ENCODE results near the gene PCGF3.

The PCGF3 gene

DNA sequence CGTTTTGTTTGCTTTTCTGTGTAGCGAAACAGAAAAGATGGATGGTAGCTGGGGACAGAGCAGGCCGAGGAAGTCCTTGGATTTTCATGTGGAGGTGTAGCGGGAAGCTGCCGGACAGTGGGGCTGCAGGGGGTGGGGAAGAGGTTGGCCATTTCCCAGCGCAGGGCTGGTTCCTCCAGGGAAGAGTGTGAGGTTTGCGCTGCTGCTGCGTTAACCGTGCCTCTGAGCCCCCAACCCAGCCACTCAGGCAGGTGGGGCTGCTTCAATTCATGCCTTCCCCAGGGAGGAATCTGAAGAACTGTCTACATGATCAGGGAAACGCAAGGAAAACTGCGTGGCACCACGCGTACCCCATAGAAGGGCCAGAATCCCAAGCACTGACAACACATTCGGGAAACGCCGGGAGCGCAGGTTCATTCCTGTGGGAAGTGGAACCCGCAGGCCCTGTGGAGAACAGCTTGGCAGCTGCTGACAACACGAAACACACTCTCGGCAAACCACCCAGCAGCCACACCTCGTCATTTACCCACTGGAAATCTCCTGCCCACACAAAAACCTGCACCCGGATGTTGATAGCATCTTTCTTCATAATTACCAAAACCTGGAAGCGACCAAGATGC, 57.7 kb downstream of the PCGF3 start:
- Histone ChIP-seq H3K27ac (no peak overlapping the region), H4K20me1 (ENCODE audit: insufficient read depth) (no peaks in the 10 kb centered on the region), H3K9ac (no peak overlapping the region), H3K27me3 (ENCODE audit: insufficient read depth, low read depth) (no peaks in the 10 kb centered on the region), H3K36me3 (ENCODE audit: insufficient read depth) (no peaks in the 10 kb centered on the region), H3K4me1 (ENCODE audit: low read depth, poor library complexity, severe bottlenecking) (no peaks in the 10 kb centered on the region), H3K4me2 (no peak overlapping the region), H2AFZ (ENCODE audit: low read depth) (no peak overlapping the region), H3K79me2 (ENCODE audit: insufficient read depth, low read depth) (no peaks in the 10 kb centered on the region), H3K4me3 (IDR thresholded peaks at IDR 0.05; ENCODE audit: insufficient read depth, low read depth, low read length) (no peak overlapping the region)
- TF ChIP-seq, protein P1, sequence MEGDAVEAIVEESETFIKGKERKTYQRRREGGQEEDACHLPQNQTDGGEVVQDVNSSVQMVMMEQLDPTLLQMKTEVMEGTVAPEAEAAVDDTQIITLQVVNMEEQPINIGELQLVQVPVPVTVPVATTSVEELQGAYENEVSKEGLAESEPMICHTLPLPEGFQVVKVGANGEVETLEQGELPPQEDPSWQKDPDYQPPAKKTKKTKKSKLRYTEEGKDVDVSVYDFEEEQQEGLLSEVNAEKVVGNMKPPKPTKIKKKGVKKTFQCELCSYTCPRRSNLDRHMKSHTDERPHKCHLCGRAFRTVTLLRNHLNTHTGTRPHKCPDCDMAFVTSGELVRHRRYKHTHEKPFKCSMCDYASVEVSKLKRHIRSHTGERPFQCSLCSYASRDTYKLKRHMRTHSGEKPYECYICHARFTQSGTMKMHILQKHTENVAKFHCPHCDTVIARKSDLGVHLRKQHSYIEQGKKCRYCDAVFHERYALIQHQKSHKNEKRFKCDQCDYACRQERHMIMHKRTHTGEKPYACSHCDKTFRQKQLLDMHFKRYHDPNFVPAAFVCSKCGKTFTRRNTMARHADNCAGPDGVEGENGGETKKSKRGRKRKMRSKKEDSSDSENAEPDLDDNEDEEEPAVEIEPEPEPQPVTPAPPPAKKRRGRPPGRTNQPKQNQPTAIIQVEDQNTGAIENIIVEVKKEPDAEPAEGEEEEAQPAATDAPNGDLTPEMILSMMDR (conservative IDR thresholded peaks at IDR 0.05; ENCODE audit: low read depth, low read length): no peak

DNA sequence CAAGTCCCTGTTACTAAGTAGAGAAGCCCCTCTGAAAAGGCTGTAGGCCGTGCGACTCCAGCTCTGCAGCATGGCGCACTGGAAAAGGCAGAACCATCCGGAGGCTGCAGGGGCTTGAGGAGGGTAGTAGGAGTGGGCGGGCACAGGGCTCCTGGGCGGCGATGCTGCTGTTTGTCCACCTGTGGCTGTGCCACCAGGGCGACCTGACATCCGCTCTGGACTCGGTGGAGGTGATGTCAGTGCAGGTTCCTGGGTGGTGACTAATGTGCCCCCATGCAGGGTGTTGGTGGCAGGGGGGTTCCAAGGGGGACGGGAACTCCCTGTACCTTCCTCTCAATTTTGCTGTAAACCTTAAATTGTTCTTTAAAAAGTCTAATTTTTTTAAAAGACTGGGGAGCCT, 58.3 kb downstream of the PCGF3 start:
- Histone ChIP-seq H3K4me1 (ENCODE audit: low read depth, poor library complexity, severe bottlenecking) (no peaks in the 10 kb centered on the region), H3K27ac (no peak overlapping the region), H3K4me3 (IDR thresholded peaks at IDR 0.05; ENCODE audit: insufficient read depth, low read depth, low read length) (no peak overlapping the region), H4K20me1 (ENCODE audit: insufficient read depth) (no peaks in the 10 kb centered on the region), H2AFZ (ENCODE audit: low read depth) (no peak overlapping the region), H3K9ac (no peak overlapping the region), H3K4me2 (no peak overlapping the region), H3K27me3 (ENCODE audit: insufficient read depth, low read depth) (no peaks in the 10 kb centered on the region), H3K79me2 (ENCODE audit: insufficient read depth, low read depth) (no peaks in the 10 kb centered on the region), H3K36me3 (ENCODE audit: insufficient read depth) (no peaks in the 10 kb centered on the region)
- TF ChIP-seq, protein P1 (conservative IDR thresholded peaks at IDR 0.05; ENCODE audit: low read depth, low read length): no peak

DNA sequence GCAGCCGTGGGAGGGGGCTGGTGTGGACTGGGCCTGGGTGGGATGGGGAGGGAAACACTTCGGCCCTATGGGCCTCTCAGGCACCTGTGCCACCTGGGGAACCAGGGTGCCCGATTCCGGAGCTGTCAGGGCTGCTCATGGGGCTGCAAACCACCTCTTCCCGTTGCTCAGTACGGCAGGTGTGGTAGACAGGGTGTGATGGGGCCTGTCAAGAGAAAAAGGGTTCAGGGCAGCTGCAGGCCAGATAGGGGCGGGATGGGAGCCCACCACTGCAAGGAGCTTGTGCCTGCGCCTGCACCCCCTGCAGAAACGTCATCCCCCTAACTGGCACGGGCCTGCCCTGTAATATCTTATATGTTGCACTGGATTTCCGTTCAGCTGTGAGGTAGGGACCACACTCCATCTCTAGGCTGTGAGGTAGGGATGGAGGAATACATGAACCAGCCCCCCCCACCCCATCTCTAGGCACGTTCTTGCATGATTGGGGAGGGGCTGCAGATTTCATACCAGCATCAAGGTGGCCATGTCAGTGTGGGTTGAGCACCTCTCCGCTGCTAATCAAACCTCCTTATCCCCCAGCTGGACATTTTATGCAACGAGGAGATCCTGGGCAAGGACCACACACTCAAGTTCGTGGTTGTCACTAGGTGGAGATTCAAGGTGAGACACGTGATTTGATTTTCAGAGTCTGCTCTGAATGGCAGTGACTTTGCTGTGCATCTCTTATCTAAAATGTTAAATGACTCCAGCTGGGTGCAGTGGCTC, 59.0 kb downstream of the PCGF3 start:
- Histone ChIP-seq H3K27ac (no peak overlapping the region), H3K36me3 (ENCODE audit: insufficient read depth) (no peaks in the 10 kb centered on the region), H3K4me3 (IDR thresholded peaks at IDR 0.05; ENCODE audit: insufficient read depth, low read depth, low read length) (no peak overlapping the region), H3K4me1 (ENCODE audit: low read depth, poor library complexity, severe bottlenecking) (no peaks in the 10 kb centered on the region), H3K79me2 (ENCODE audit: insufficient read depth, low read depth) (no peaks in the 10 kb centered on the region), H4K20me1 (ENCODE audit: insufficient read depth) (no peaks in the 10 kb centered on the region), H2AFZ (ENCODE audit: low read depth) (no peak overlapping the region), H3K4me2 (no peak overlapping the region), H3K27me3 (ENCODE audit: insufficient read depth, low read depth) (no peaks in the 10 kb centered on the region), H3K9ac (no peak overlapping the region)
- TF ChIP-seq, protein P1 (conservative IDR thresholded peaks at IDR 0.05; ENCODE audit: low read depth, low read length): no peak

DNA sequence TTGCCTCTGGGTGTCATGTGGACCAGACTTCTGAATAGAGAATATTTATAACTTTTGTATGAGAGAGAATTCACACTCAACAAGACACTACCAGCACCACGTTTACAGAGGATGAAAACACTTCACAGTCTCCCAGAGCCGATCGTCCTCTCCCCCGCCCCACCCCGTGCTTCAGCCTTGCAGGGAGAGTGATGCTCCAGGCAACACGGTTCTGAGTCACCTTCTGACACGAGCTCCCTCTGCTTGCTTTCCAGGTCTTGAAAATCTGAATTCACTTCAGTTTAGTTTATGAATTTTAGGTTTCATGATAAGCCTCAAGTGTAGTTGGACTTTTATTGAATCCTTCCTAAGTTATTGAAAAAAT, 60.5 kb downstream of the PCGF3 start:
- H3K36me3 ChIP-seq (ENCODE audit: insufficient read depth): no peaks in the 10 kb centered on the region
- no peaks in the 10 kb centered on the region for H3K4me1 ChIP-seq (ENCODE audit: low read depth, poor library complexity, severe bottlenecking)
- no peak overlapping the region for H3K4me2 ChIP-seq
- H4K20me1 ChIP-seq (ENCODE audit: insufficient read depth): no peaks in the 10 kb centered on the region
- no peak overlapping the region for H3K9ac ChIP-seq
- no peaks in the 10 kb centered on the region for H3K27me3 ChIP-seq (ENCODE audit: insufficient read depth, low read depth)
- H3K4me3 ChIP-seq (IDR thresholded peaks at IDR 0.05; ENCODE audit: insufficient read depth, low read depth, low read length): no peak overlapping the region
- no peak overlapping the region for H3K27ac ChIP-seq
- TF ChIP-seq, protein P1 (conservative IDR thresholded peaks at IDR 0.05; ENCODE audit: low read depth, low read length): no peak
- no peak overlapping the region for H2AFZ ChIP-seq (ENCODE audit: low read depth)
- no peaks in the 10 kb centered on the region for H3K79me2 ChIP-seq (ENCODE audit: insufficient read depth, low read depth)

Data from KMS-11 (cell line).